Dedifferentiated amniotic fluid mesenchymal stem cell (primary cell): ENCODE measurements around the gene PIEZO2.
A peak's percentile ranks its signal among the peaks of the same experiment; 100 is the strongest.
"Not testable (repeated sequence)": the region's sequence is repeated elsewhere in the genome, so short reads cannot be mapped to it uniquely, and the experiment has no call there.

Source experiments
- DNase-seq: peaks from one replicate; pipeline ENCODE4 v3.0.0-alpha.2; 2016; ENCODE audit errors: extremely low spot score

PIEZO2 gene

GRCh38 chr18:11150271-11150615, 874 bp upstream of the PIEZO2 start:
- DNase-seq, result no peak

- no peak for DNase-seq
Measured at GRCh38 chr18:11148680-11149440, 509 bp downstream of the PIEZO2 start.

- DNase-seq, result no peak
Measured at GRCh38 chr18:11147962-11148679, 1.2 kb downstream of the PIEZO2 start.

DNA sequence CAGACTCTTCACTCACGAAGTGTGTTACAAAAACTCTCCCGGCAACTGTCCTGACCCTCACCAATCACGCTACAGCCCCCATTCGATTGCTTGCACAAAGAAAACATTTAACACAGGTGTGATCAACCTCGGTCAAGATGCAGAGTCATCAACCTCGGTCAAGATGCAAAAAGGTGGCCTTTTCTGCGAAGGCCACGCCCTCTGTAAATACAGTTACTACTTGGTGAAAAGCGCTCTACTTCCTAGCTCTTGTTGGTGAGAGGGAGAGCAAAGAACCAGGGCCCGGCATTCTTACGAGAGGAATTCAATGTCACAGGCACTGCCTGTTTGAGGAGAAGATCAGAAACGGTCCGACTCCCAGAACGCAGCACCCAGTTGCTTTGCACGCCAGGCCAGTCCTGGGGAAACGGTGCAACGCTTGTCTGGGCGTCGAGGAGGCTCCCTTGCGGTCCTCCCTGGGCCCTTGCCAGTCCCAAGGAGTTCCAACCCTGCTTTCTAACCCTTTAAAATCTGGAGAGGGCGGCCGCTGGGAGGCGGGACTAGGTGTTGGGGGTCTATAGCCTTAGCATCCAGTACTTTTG, 1.9 kb downstream of the PIEZO2 start:
- no peak for DNase-seq

DNA sequence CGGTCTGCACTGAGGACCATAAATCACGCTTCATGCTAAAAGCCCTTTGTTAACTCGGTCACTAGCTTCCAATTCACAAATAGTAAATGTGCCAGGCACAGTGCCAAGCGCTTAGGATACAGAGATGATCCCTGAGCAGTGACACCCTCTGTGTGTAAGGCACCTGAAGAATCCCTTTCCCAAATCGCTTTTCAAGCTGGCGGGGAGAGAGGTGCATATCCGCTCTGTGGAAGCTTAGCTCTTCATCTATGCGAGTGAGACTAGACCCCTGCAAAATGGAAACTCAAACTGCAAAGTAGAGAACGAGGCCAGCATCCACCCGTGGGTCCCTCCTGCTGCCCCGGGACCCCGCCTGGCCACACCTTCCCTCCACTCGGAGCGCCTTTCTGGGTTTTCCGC, 2.4 kb downstream of the PIEZO2 start:
- DNase-seq, result no peak

DNA sequence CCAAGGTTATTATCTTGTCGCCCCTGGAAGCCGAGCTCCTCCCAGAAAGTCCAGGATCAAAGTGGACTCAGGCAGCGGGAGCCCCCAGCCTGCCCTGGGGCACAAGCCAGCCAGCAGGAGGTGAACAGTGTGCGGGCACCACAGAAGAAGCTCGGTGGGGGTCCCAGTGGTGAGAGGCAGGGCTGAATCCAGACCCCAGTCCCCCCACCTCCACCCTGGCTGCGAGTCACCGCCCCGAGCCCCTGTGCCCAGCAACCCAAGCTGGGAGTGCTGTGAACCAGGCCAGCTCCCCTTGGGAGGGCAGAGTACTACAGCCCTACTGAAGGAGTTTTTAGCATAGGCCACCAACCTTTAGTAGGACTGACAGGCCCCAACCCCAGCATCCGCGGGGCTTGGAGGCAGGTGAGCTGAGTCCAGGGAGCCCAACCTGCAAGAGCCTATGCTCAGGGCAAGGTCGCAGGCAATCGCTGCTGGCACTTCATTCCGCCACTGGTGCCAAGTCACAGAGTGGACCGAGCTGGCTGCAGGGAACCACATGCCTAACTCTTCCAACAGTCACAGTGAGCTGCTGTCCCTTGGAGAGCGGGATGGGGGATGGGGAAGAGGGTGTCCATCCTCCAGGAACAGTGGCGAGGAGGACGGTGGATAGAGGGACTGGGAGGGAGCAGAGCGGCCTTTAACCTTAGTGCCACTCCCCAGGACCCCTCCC, 3.0 kb downstream of the PIEZO2 start:
- no peak for DNase-seq

DNA sequence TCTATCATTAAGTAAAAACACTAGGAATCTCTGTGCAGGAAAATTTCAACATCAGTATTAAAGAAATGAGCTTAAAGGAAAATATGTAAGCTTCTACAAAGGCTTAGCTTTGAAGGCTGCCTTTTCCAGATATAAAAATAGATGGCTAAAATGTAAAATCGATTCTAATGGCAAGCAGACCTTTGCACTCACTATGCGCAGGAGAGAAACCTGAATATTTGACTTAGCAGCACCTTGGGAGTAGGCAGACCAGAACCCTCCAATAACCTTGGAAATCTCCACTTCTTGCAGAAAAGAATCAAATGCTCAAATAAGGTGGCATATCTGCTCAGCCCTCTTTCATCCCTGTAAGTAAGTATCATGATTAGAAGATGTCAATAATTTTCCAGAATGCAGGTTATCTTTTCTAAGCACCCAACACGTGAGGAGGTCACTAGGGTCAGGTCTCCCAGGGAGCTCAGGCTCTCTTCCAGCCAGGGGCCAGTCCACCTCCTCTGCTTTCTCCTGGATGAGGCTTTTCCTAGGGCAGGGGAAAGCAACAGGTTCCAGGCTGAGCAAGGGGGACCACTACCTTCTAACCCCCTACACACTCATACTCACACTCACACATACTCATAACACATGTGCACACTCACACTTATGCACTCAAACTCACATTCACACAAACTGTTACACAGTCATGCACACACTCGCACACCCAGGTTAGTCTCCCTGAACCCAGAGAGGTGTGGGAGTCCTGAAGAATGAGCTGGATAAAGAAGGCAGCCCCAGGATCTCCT, 3.8 kb downstream of the PIEZO2 start:
- DNase-seq, result no peak

DNA sequence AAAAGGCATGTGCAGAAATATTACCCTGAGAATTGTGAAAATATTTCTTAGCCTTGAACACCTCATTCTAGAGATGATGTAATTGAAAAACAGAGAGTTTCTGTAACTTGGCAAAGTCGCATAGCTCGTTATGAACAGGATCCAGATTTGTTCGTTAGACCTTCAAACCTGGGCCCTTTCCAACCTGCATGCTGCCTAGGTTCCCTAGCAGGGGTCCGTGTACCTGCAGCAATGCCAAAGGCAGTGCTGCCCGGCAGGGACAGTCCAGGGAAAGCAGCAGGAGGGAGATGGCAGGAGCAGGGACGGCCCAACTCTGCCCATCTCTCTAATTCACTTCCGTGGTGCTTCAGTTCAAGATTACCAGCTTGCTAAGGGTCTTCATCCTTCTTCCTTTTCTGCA, 12.0 kb downstream of the PIEZO2 start:
- DNase-seq, result no peak

- peak; percentile 36 for DNase-seq
Measured at GRCh38 chr18:11136241-11136640, 13.1 kb downstream of the PIEZO2 start.

DNA sequence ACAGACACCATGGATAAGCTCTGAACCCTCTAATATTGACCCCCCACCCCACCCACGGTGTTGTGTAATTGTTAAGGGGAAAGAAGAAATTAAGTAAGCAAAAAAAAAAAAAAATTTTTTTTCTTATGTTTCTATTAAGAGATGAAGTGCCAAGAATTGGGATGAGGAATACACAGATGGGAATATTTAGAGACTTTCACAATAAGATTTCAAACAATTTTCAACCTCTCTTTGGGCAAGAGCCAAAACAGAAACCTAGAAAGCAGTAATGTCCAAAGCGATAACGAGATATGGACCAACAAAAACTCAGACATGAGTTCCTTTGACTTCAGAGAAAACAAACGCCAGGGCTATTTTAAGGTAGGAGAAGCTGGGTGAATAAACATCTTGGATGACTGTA, 14.4 kb downstream of the PIEZO2 start:
- no peak for DNase-seq

- not testable (repeated sequence) for DNase-seq
Measured at GRCh38 chr18:11129059-11129458, 20.3 kb downstream of the PIEZO2 start.

DNA sequence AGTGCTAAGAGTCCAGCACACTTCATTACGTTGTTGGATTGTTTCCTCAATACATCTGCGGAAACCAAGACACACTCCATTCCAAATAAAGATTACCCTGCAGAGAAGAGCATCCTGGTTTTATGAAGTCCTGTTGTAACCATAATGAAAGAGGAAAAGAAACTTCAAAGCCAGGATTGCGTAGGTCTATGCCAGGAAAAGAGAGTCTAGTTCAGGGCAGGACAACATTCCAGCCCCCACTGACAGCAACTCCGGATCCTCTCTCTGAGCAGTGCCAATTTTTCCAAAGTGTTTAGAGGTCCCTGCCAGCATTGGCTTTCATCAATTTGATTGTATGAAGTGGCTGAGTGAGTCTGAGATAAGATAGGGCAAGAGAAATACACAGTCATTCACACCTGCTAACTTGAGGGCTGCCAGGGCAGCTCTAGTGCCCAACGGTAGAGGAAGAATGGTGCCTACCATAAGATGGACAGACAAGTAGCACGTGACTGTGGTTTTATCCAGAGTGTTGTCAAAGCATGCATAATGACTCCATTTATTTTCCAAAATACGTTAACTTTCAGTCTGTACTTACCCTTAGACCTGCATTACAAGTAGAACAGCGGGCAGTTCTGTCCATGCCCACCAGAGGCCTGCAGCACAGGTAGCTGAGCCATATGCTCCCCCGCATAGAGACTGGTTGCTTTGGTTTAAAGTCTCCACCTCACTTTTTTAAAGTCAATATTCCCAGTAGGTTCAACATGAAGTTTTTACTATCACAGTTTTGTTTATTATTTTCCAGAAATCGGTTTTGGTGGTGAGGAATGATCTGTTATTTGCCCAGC, 23.7 kb downstream of the PIEZO2 start:
- DNase-seq, result no peak

DNA sequence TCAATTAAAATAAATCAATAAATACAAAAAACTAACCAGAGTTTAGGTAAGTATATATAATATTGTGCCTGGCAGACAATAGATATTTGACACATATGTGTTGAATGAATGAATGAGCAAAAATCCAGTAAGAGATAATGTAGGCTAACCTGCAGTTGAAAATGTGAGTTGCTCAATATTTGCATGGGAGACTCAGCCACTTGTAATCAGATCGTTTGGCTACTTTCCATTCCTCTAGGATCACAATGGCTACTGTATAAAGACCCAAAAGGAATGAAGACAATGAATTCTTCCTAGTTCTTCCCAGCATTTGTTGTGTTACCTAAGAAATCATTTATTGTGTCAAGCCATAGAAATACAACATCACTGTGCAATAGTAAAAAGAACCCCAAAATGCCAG, 25.3 kb downstream of the PIEZO2 start:
- DNase-seq, result no peak

DNA sequence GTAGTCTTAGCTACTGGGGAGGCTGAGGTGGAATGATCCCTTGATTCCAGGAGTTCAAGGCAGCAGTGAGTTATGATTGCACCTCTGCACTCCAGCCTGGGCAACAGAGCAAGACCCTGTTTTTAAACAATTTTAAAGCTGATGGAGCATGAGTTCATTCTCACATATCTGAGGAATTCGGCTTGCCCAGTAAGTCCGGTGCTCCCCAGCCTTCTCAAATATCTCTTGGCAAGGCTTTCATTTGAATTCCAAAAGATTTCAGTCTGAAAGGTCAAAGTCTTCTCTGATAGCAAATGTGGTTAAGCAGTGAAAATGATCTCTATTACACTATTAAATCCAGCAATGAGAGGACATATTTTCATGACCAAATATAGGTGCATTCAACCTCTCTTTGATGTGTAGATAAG, 27.9 kb downstream of the PIEZO2 start:
- peak; percentile 57 for DNase-seq

DNA sequence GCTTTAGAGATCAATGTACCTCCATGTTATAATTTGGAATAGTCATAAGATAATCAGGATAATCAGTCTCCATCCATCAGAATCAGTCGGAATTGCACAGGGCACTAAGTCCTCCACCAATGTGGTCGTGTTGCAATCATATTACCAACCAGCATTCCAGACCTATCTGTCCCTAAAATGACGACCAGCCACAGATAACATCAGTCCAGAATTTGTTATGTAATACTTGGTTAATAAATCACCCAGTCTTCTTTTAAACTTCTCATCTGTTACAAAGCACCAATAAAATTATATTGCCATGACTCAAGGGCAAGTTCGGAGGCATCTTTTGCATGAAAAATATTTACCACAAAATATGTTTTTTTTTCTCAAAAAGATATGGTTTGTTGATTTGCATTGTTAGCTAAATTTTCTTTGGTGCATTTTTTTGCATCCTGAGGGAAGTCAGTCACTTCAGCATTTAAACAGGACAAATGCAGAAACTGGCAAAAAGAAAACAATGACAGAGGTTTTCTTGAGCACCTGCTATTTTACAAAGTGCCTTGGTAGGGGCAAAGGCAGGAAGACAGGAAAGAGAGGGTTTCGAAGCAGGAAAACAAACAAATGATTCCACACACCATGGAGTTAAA, 29.3 kb downstream of the PIEZO2 start:
- peak; percentile 48 for DNase-seq

DNA sequence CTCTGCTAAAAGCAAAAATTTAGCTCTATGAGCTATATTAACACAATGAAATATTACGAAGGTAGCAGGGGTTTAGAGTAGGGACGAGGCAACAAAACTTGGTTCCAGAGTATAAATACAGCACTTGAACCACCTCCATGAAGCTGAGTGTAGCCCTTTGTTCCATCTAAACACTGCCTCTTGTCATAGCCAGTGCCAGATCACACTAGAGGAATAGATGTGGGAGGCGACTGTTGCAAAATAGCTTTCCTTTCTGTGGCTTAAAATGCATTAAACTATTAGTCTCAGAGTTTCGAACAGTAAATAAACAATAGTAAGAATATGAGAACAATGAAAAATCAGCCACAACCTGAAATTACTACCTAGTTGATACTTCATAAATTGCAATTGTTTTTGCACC, 29.8 kb downstream of the PIEZO2 start:
- no peak for DNase-seq

DNA sequence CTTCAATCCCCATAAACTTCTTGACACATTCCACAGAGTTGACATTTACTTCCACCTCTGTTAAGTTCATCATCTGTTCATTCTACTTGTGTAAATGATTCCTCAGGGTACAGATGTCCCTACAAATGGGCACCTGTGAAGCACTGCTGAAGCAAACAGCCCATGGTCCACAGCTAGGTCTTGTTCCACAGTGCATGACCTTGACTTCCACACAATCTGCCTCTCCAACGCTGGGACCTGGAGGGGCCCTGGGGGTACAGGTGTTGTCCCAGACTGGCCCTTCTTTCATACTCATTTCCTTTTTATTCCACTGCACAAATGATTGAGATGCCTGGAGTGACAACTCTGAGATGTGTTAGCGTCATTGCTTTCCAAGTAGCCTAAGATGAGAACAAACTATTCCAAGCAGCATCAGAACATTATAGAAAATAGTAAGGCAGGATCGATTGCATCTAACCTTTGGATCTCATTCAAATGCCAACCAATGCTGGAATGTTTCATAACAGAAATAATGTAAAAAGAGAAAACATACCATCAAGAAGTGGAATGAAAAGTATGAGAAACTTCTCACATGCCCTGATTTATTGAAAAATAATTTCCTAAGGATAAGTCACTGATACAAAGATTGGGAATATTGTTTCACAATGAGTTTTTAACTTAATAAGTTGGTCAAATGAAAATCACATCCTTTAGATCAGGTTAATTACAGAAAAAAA, 31.2 kb downstream of the PIEZO2 start:
- DNase-seq, result no peak

GRCh38 chr18:11115276-11115675, 34.1 kb downstream of the PIEZO2 start:
- no peak for DNase-seq

GRCh38 chr18:11114653-11115052, 34.7 kb downstream of the PIEZO2 start:
- DNase-seq, result no peak

DNA sequence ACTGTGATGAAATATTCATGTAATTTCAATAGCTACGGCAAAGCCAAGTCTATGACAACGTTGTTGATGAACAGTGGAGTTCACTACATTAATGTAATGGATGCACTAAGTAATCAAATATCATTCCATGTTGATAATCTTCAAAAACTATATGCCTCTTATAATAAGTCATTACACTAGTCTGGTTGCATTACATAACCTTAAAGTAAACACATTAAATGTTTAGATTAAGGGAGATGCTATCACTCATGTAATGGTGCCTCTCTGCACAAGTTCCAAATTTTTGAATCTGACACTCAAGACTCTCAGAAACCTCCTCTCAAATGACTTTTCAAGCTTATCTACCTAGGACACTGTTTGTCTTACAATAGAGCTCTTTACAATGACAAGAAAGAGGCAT, 35.4 kb downstream of the PIEZO2 start:
- no peak for DNase-seq
